SK-N-SH (cell line): ENCODE measurements around the gene FFAR2. TPM values are rescaled to one million over a fixed set of nuclear protein-coding genes. Genes with fewer than 3 reads are reported as not detected.

Experiments
- CTCF ChIA-PET: fragments of 300-600, 350-600 bp; formaldehyde crosslinking; extraction: SDS; loops from one replicate; lab custom pipeline; 2021; lab: Yijun Ruan, JAX
- POLR2A ChIA-PET: fragments of 350-600 bp; sonication (Branson Sonifier 250); formaldehyde crosslinking; extraction: SDS; loops from one replicate; lab custom pipeline; 2020; ENCODE audit warnings: antibody characterized with exemption, inconsistent platforms; lab: Yijun Ruan, JAX
- DNase-seq: peaks from one replicate; pipeline ENCODE4 v3.0.0; 2012
- H2AFZ ChIP-seq: fragments of 200-600 bp; sonication (generic); 2 replicates; pipeline ENCODE4 v1.8.1; 2016; ENCODE audit warnings: antibody characterized with exemption, mild to moderate bottlenecking, low read depth
- H3F3A ChIP-seq: fragments of 200-600 bp; sonication (generic); replicated peaks from 2 replicates; pipeline ENCODE3; 2016; ENCODE audit warnings: antibody characterized with exemption, mild to moderate bottlenecking; ENCODE audit not compliant: insufficient read depth
- H3K27ac ChIP-seq, 2 experiments: fragments of 200-500 bp in 1 of 2; fragments of 200-600 bp in 1 of 2; sonication (Bioruptor generic) in 1 of 2; sonication (generic), shearing (Covaris generic) in 1 of 2; 2 replicates each; pipeline versions ENCODE4 v1.5.1 to v1.6.1; 2014 to 2016; ENCODE audit warnings: low read depth in 2 of 2, inconsistent platforms in 1 of 2, low read length in 1 of 2, mild to moderate bottlenecking in 1 of 2, mixed read lengths in 1 of 2
- H3K27me3 ChIP-seq: fragments of 200-600 bp; sonication (generic), shearing (Covaris generic); 2 replicates; pipeline ENCODE4 v1.6.1; 2016; ENCODE audit warnings: mixed run types; ENCODE audit not compliant: insufficient read depth
- H3K36me3 ChIP-seq, 2 experiments: fragments of 200-500 bp in 1 of 2; fragments of 200-600 bp in 1 of 2; sonication (Bioruptor generic) in 1 of 2; sonication (generic) in 1 of 2; replicated peaks in 1 of 2; 2 replicates each; pipeline versions ENCODE3 to v1.5.1; 2014 to 2016; ENCODE audit warnings: low read length in 1 of 2, mild to moderate bottlenecking in 1 of 2; ENCODE audit not compliant: insufficient read depth in 2 of 2, control insufficient read depth in 1 of 2
- H3K4me1 ChIP-seq, 2 experiments: fragments of 200-500 bp in 1 of 2; fragments of 200-600 bp in 1 of 2; sonication (Bioruptor generic) in 1 of 2; sonication (generic), shearing (Covaris generic) in 1 of 2; 2 replicates each; pipeline versions ENCODE4 v1.5.1 to v1.6.1; 2014 to 2016; ENCODE audit warnings: low read depth in 1 of 2, low read length in 1 of 2, mixed run types in 1 of 2; ENCODE audit not compliant: insufficient read depth in 2 of 2, control insufficient read depth in 1 of 2
- H3K4me2 ChIP-seq: fragments of 200-600 bp; sonication (generic), shearing (Covaris generic); 2 replicates; pipeline ENCODE4 v1.6.1; 2017; ENCODE audit warnings: mixed run types
- H3K4me3 ChIP-seq, 2 experiments: fragments of 200-500 bp in 1 of 2; fragments of 200-600 bp in 1 of 2; sonication (Bioruptor generic) in 1 of 2; sonication (generic), shearing (Covaris generic) in 1 of 2; 2 replicates each; pipeline versions ENCODE4 v1.5.1 to v1.8.1; 2014 to 2016; ENCODE audit warnings: low read depth in 2 of 2, inconsistent platforms in 1 of 2, low read length in 1 of 2, mild to moderate bottlenecking in 1 of 2, mixed read lengths in 1 of 2, moderate library complexity in 1 of 2
- H3K79me2 ChIP-seq: fragments of 200-600 bp; sonication (generic); 2 replicates; pipeline ENCODE4 v1.8.1; 2017; ENCODE audit warnings: mild to moderate bottlenecking; ENCODE audit not compliant: insufficient read depth
- H3K9ac ChIP-seq: fragments of 200-600 bp; sonication (generic); 2 replicates; pipeline ENCODE4 v1.6.1; 2017; ENCODE audit warnings: mixed run types
- H3K9me2 ChIP-seq: fragments of 200-600 bp; sonication (generic); 2 replicates; pipeline ENCODE4 v1.6.1; 2017; ENCODE audit warnings: mixed run types
- H3K9me3 ChIP-seq: fragments of 200-600 bp; sonication (generic); 2 replicates; pipeline ENCODE4 v1.6.1; 2017; ENCODE audit warnings: mixed run types, mild to moderate bottlenecking, moderate library complexity
- H4K20me1 ChIP-seq: fragments of 200-600 bp; sonication (generic); 2 replicates; pipeline ENCODE4 v1.6.1; 2017; ENCODE audit warnings: mild to moderate bottlenecking, mixed run types; ENCODE audit not compliant: insufficient read depth
- ELF1 ChIP-seq: IDR thresholded peaks from 2 replicates; pipeline ENCODE4 v1.4.0; 2012
- EP300 ChIP-seq, 2 experiments: IDR thresholded peaks; 2 replicates each; pipeline versions ENCODE4 v1.4.0 to v1.6.1; 2012; ENCODE audit warnings: borderline replicate concordance in 1 of 2, low read depth in 1 of 2, low read length in 1 of 2
- FOSL2 ChIP-seq: IDR thresholded peaks from 2 replicates; pipeline ENCODE4 v1.4.0; 2012; ENCODE audit warnings: low read depth, mild to moderate bottlenecking, moderate library complexity, borderline replicate concordance
- FOXJ3 ChIP-seq: sonication (generic); formaldehyde crosslinking; IDR thresholded peaks from 2 replicates; pipeline ENCODE4 v1.5.1; 2020; ENCODE audit warnings: mild to moderate bottlenecking, missing genetic modification reagents
- FOXM1 ChIP-seq: IDR thresholded peaks from 2 replicates; pipeline ENCODE4 v1.4.0; 2012; ENCODE audit warnings: low read depth, mild to moderate bottlenecking
- JUND ChIP-seq: IDR thresholded peaks from 2 replicates; pipeline ENCODE4 v1.4.0; 2012
- MEF2A ChIP-seq: IDR thresholded peaks from 2 replicates; pipeline ENCODE4 v1.4.0; 2012; ENCODE audit warnings: low read depth, borderline replicate concordance
- NFIC ChIP-seq: IDR thresholded peaks from 2 replicates; pipeline ENCODE4 v1.4.0; 2012; ENCODE audit warnings: borderline replicate concordance
- POLR2AphosphoS5 ChIP-seq: IDR thresholded peaks from 2 replicates; pipeline ENCODE4 v1.6.1; 2012; ENCODE audit warnings: low read depth, low read length
- RAD21 ChIP-seq: IDR thresholded peaks from 2 replicates; pipeline ENCODE4 v1.6.1; 2012; ENCODE audit warnings: mild to moderate bottlenecking, low read length
- RCOR1 ChIP-seq: fragments of 150-350 bp; IDR thresholded peaks from 2 replicates; pipeline ENCODE4 v1.6.1; 2017; ENCODE audit warnings: antibody characterized with exemption, low read length
- REST ChIP-seq: IDR thresholded peaks from 2 replicates; pipeline ENCODE4 v1.6.1; 2012; ENCODE audit warnings: mild to moderate bottlenecking, low read depth, low read length, moderate library complexity
- RFX5 ChIP-seq: IDR thresholded peaks from 2 replicates; pipeline ENCODE4 v1.6.1; 2012; ENCODE audit warnings: mild to moderate bottlenecking, improper control_type of control experiment, low read length
- TAF1 ChIP-seq: IDR thresholded peaks from 2 replicates; pipeline ENCODE4 v1.6.1; 2012; ENCODE audit warnings: low read depth, mild to moderate bottlenecking, low read length, moderate library complexity, borderline replicate concordance
- TCF12 ChIP-seq: IDR thresholded peaks from 2 replicates; pipeline ENCODE4 v1.4.0; 2012
- USF1 ChIP-seq: IDR thresholded peaks from 2 replicates; pipeline ENCODE4 v1.4.0; 2012; ENCODE audit warnings: low read depth, borderline replicate concordance
- YY1 ChIP-seq: IDR thresholded peaks from 2 replicates; pipeline ENCODE4 v1.4.0; 2012; ENCODE audit warnings: low read depth, mild to moderate bottlenecking
- WGBS: methylation state at CpG from one replicate; pipeline ENCODE4 v1.1.6; 2017; ENCODE audit warnings: low lambda C conversion rate; 5-methylcytosine and 5-hydroxymethylcytosine counted together
- polyA plus RNA-seq, 3 experiments: library from polyadenylated mRNA; depleted of rRNA; stranded (reverse); fragments of >200 nt; gene quantifications; 2 replicates each; pipeline ENCODE4 v1.2.3, GENCODE V29; 2012
- TF ChIP-seq, protein P1 (sequence below): IDR thresholded peaks from 2 replicates; pipeline ENCODE4 v1.4.0; 2012; ENCODE audit warnings: low read depth, borderline replicate concordance
- TF ChIP-seq, protein P2 (sequence below): IDR thresholded peaks from 2 replicates; pipeline ENCODE4 v1.4.0; 2012; ENCODE audit warnings: low read depth

Gene FFAR2
- polyA plus RNA-seq, 1 of the 3 experiments (the other 2 are of a cell fraction), result not detected

DNA sequence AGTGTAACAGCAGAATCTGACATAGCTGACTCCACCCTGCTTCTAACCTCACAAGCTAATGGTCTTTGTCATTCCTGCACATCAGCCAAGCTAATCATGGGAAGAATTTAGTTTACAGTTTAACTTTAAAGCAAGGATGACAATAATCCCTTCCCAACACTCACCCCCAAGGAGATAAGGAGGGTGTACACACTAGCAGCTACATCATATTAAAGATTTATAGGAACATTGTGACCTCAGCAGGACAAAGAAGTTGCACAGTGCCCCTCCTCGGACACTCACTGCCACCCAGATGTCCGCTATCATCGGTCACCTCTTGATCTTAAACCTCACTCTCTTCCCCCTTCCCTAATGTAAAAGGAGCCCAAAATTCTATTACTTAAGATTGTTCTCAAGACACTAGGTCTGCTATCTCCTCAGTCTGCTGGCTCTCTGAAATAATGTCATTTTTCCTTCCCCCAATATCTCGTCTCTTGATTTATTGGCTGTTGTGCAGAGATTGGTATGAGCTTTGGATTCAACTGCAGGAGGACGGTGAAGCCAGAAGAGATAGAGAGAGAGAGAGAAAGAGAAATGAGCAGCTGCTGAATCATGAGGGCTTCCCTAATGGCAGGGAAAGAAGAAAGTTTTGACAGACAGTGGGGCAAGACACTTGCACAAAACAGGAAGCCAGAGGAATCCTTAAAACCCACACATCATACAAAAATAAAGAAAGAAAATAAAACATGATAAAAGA, 17.5 kb upstream of the FFAR2 start:
- TF ChIP-seq TAF1, result no peak
- TF ChIP-seq MEF2A, result no peak
- no peak for TF ChIP-seq FOXJ3
- Histone ChIP-seq H4K20me1 (no peaks in the 10 kb centered on the region), H3K9me3 (no peaks in the 10 kb centered on the region), H3K9me2 (no peaks in the 10 kb centered on the region), H3K27ac (no peak overlapping the region), H3F3A (no peaks in the 10 kb centered on the region), H3K4me1 (peaks cover 0 to 2% of the 10 kb centered on the region in 2 experiments; a peak in 1 of 4 replicates), H3K4me3 (no peak overlapping the region), H3K4me2 (no peak overlapping the region), H3K79me2 (no peaks in the 10 kb centered on the region), H2AFZ (no peak overlapping the region), H3K9ac (no peak overlapping the region), H3K36me3 (no peaks in the 10 kb centered on the region), H3K27me3 (peaks cover 62% of the 10 kb centered on the region)
- DNase-seq, result no peak
- ChIA-PET POLR2A (no interaction called here), CTCF (interaction anchor here (1.1 kb wide), 1 partner anchor 79 kb away, joined by 3 read pairs; no protein-coding TSS in a partner anchor)
- 22% methylated on average over 5 of the region's 5 CpGs for WGBS

GRCh38 chr19:35431145-35431807, 16.8 kb upstream of the FFAR2 start:
- no peak overlapping the region for H3K4me3 ChIP-seq
- peaks cover 0 to 4% of the 10 kb centered on the region in 2 experiments; a peak in 1 of 4 replicates for H3K4me1 ChIP-seq
- H2AFZ ChIP-seq, result no peak overlapping the region
- no peaks in the 10 kb centered on the region for H3K36me3 ChIP-seq
- peaks cover 66% of the 10 kb centered on the region for H3K27me3 ChIP-seq
- 26% methylated on average over 8 of the region's 8 CpGs for WGBS
- CTCF ChIA-PET, result interaction anchor here (1.1 kb wide), 1 partner anchor 79 kb away, joined by 3 read pairs; no protein-coding TSS in a partner anchor
- POLR2A ChIA-PET, result no interaction called here
- no peaks in the 10 kb centered on the region for H3K79me2 ChIP-seq
- TF ChIP-seq EP300 (IDR thresholded peaks at IDR 0.05; ENCODE audit: borderline replicate concordance in 1 of 2, low read depth in 1 of 2, low read length in 1 of 2) (no peak), RFX5 (no peak), POLR2AphosphoS5 (no peak), YY1 (no peak), FOSL2 (no peak), TAF1 (no peak), FOXJ3 (no peak), USF1 (no peak), TCF12 (no peak), JUND (no peak), RAD21 (no peak), NFIC (no peak), ELF1 (no peak), REST (no peak), RCOR1 (no peak), FOXM1 (no peak)
- TF ChIP-seq, protein P1, sequence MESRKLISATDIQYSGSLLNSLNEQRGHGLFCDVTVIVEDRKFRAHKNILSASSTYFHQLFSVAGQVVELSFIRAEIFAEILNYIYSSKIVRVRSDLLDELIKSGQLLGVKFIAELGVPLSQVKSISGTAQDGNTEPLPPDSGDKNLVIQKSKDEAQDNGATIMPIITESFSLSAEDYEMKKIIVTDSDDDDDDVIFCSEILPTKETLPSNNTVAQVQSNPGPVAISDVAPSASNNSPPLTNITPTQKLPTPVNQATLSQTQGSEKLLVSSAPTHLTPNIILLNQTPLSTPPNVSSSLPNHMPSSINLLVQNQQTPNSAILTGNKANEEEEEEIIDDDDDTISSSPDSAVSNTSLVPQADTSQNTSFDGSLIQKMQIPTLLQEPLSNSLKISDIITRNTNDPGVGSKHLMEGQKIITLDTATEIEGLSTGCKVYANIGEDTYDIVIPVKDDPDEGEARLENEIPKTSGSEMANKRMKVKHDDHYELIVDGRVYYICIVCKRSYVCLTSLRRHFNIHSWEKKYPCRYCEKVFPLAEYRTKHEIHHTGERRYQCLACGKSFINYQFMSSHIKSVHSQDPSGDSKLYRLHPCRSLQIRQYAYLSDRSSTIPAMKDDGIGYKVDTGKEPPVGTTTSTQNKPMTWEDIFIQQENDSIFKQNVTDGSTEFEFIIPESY, result no peak
- TF ChIP-seq, protein P2, sequence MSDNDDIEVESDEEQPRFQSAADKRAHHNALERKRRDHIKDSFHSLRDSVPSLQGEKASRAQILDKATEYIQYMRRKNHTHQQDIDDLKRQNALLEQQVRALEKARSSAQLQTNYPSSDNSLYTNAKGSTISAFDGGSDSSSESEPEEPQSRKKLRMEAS, result no peak
- H3K9me2 ChIP-seq, result no peaks in the 10 kb centered on the region
- H3F3A ChIP-seq, result no peaks in the 10 kb centered on the region
- no peaks in the 10 kb centered on the region for H4K20me1 ChIP-seq
- H3K9me3 ChIP-seq, result no peaks in the 10 kb centered on the region
- H3K27ac ChIP-seq, result no peak overlapping the region
- H3K9ac ChIP-seq, result no peak overlapping the region
- no peak for DNase-seq
- H3K4me2 ChIP-seq, result no peak overlapping the region
